Measurements from ENCODE around the gene DENND6A. TPM values are rescaled to one million over a fixed set of nuclear protein-coding genes. Genes with fewer than 3 reads are reported as not detected.
"Not testable (repeated sequence)": the region's sequence is repeated elsewhere in the genome, so short reads cannot be mapped to it uniquely, and the experiment has no call there.

DENND6A gene
- total and polyA plus RNA-seq, 2 of the 13 experiments (the other 11 are each of a cell fraction or from before 2014, with no cell fraction given), result 9.4 to 11.1 TPM

- TF ChIP-seq XRCC5 (optimal IDR thresholded peaks at IDR 0.05; ENCODE audit: low read length), result no peak
These were observed 13.6 kb upstream of the DENND6A start (continued) for GRCh38 chr3:57706462-57706861.

- DNase-seq (ENCODE audit: low spot score); FAIRE-seq; H3K9ac ChIP-seq (ENCODE audit: insufficient read depth, low read depth, low read length); H3K27ac ChIP-seq (ENCODE audit: extremely low read length, insufficient read depth, low read length); H2AFZ ChIP-seq (ENCODE audit: low read length); BruUV-seq (replicated peaks); H3K36me3 ChIP-seq (replicated peaks in 1 of 2; ENCODE audit: control insufficient read depth in 1 of 2, insufficient read depth in 2 of 2, low read length in 2 of 2); H3K9me3 ChIP-seq (ENCODE audit: low read length); CTCF ChIA-PET (ENCODE audit: low intra/inter-chr PET ratio, low total read pairs); H3K27me3 ChIP-seq (ENCODE audit: control insufficient read depth in 1 of 2, insufficient read depth in 2 of 2, low read length in 2 of 2); POLR2A ChIA-PET; in situ Hi-C loops (cut with HindIII; ENCODE audit: extremely low pct_ligation_motif_present, low pct_unique_long_range_greater_than_20kb); ATAC-seq; H4K20me1 ChIP-seq (ENCODE audit: insufficient read depth, low read length); H3K4me3 ChIP-seq (replicated peaks in 1 of 3; ENCODE audit: insufficient read depth in 1 of 3, low read depth in 2 of 3, low read length in 3 of 3); H3K4me2 ChIP-seq (ENCODE audit: low read depth, low read length); H3K79me2 ChIP-seq (ENCODE audit: insufficient read depth, low read length): not testable (repeated sequence)
- intact Hi-C loops (cut with micrococcal nuclease; ENCODE audit: unreplicated experiment), result loop anchor here (1.0 kb wide), 1 partner anchor 9 kb away; no protein-coding TSS in a partner anchor
- H3K4me1 ChIP-seq (ENCODE audit: insufficient read depth, low read length), result peaks cover 20% of the 10 kb centered on the region
- 96% methylated on average over 2 of the region's 3 CpGs for WGBS (ENCODE audit: low lambda C conversion rate)
- 0 out of 4 replicates have a peak, but pooled peaks of 1 of the 2 experiments have one; percentile 9 for TF ChIP-seq MAFK (conservative IDR thresholded peaks at IDR 0.05 in 1 of 2, IDR thresholded peaks at IDR 0.05 in 1 of 2; ENCODE audit: low read length in 2 of 2)
These were observed 12.5 kb upstream of the DENND6A start for GRCh38 chr3:57705351-57705750.

GRCh38 chr3:57701781-57702180 is 8.9 kb upstream of the DENND6A start:
- Histone ChIP-seq H4K20me1 (ENCODE audit: insufficient read depth, low read length) (no peaks in the 10 kb centered on the region), H3K27me3 (ENCODE audit: control insufficient read depth in 1 of 2, insufficient read depth in 2 of 2, low read length in 2 of 2) (no peaks in the 10 kb centered on the region), H3K9me3 (ENCODE audit: low read length) (no peaks in the 10 kb centered on the region), H3K4me2 (ENCODE audit: low read depth, low read length) (no peak overlapping the region), H3K36me3 (replicated peaks in 1 of 2; ENCODE audit: control insufficient read depth in 1 of 2, insufficient read depth in 2 of 2, low read length in 2 of 2) (no peaks in the 10 kb centered on the region), H3K9ac (ENCODE audit: insufficient read depth, low read depth, low read length) (no peak overlapping the region), H3K4me1 (ENCODE audit: insufficient read depth, low read length) (peaks cover 6% of the 10 kb centered on the region; the same call in 1 of the 2 replicates), H3K4me3 (replicated peaks in 1 of 3; ENCODE audit: insufficient read depth in 1 of 3, low read depth in 2 of 3, low read length in 3 of 3) (no peak overlapping the region), H3K27ac (ENCODE audit: extremely low read length, insufficient read depth, low read length) (no peak overlapping the region), H2AFZ (ENCODE audit: low read length) (no peak overlapping the region), H3K79me2 (ENCODE audit: insufficient read depth, low read length) (no peaks in the 10 kb centered on the region)
- ChIA-PET CTCF (ENCODE audit: low intra/inter-chr PET ratio, low total read pairs) (no interaction called here), POLR2A (no interaction called here)
- intact Hi-C loops (cut with micrococcal nuclease; ENCODE audit: unreplicated experiment), result no loop called here
- DNase-seq (ENCODE audit: low spot score) (no peak), ATAC-seq (no peak), FAIRE-seq (no peak)
- in situ Hi-C loops (cut with HindIII; ENCODE audit: extremely low pct_ligation_motif_present, low pct_unique_long_range_greater_than_20kb), result no loop called here
- BruUV-seq (replicated peaks), result no TSS peak
- TF ChIP-seq XBP1 (CRISPR knock-in tag; IDR thresholded peaks at IDR 0.05) (no peak), RCOR2 (CRISPR knock-in tag; IDR thresholded peaks at IDR 0.05) (no peak), U2AF2 (IDR thresholded peaks at IDR 0.05; ENCODE audit: low read depth, low read length) (no peak), HHEX (CRISPR knock-in tag; IDR thresholded peaks at IDR 0.05) (no peak), NAIF1 (CRISPR knock-in tag; IDR thresholded peaks at IDR 0.05; ENCODE audit: borderline replicate concordance) (no peak), TP53 (CRISPR knock-in tag; conservative IDR thresholded peaks at IDR 0.05) (no peak), SNAPC5 (CRISPR knock-in tag; IDR thresholded peaks at IDR 0.05; ENCODE audit: borderline replicate concordance) (no peak), FOXJ3 (CRISPR knock-in tag; IDR thresholded peaks at IDR 0.05; ENCODE audit: borderline replicate concordance) (no peak), STAT5B (CRISPR knock-in tag; IDR thresholded peaks at IDR 0.05) (no peak), WIZ (CRISPR knock-in tag; IDR thresholded peaks at IDR 0.05) (no peak)
- 81% methylated on average over 6 of the region's 6 CpGs for WGBS (ENCODE audit: low lambda C conversion rate)
